ENCODE data around the gene FOXF2.
"Not testable (repeated sequence)": the region's sequence is repeated elsewhere in the genome, so short reads cannot be mapped to it uniquely, and the experiment has no call there.

FOXF2 gene

DNA sequence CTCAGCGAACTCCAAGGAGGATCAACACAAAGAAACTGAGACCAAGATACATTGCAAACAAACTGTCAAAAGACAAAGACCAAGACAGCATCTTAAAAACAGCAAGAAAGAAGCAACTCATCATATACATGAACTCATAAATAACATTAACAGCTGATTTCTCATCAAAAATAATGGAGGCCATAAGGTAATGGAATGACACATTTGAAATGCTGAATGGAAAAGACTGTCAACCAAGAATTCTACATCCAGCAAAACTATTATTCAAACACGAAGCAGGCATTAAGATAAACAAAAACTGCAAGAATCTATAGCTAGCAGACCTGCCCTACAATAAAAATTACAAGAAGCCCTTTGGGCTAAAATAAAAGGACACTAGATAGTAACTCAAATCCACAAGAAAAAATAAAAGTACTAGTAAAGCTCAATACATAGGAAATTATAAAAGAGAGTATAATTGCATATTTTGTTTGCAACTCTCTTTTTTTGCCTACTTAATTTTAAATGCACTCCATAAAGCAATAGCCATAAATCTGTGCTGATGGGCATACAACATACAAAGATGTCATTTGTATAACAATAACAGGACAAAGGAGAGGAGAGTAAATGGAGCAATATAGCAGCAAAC is 37.9 kb upstream of the FOXF2 start:
- in situ Hi-C loops (cut with MboI; ENCODE audit: low sequenced_read_pairs, unreplicated experiment) = no loop called here
- TF ChIP-seq, protein P1, sequence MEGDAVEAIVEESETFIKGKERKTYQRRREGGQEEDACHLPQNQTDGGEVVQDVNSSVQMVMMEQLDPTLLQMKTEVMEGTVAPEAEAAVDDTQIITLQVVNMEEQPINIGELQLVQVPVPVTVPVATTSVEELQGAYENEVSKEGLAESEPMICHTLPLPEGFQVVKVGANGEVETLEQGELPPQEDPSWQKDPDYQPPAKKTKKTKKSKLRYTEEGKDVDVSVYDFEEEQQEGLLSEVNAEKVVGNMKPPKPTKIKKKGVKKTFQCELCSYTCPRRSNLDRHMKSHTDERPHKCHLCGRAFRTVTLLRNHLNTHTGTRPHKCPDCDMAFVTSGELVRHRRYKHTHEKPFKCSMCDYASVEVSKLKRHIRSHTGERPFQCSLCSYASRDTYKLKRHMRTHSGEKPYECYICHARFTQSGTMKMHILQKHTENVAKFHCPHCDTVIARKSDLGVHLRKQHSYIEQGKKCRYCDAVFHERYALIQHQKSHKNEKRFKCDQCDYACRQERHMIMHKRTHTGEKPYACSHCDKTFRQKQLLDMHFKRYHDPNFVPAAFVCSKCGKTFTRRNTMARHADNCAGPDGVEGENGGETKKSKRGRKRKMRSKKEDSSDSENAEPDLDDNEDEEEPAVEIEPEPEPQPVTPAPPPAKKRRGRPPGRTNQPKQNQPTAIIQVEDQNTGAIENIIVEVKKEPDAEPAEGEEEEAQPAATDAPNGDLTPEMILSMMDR (IDR thresholded peaks at IDR 0.05; ENCODE audit: borderline replicate concordance, control extremely low read depth, extremely low read depth, insufficient read depth, missing control alignments) = no peak
- DNase-seq (ENCODE audit: low spot score) = no peak

DNA sequence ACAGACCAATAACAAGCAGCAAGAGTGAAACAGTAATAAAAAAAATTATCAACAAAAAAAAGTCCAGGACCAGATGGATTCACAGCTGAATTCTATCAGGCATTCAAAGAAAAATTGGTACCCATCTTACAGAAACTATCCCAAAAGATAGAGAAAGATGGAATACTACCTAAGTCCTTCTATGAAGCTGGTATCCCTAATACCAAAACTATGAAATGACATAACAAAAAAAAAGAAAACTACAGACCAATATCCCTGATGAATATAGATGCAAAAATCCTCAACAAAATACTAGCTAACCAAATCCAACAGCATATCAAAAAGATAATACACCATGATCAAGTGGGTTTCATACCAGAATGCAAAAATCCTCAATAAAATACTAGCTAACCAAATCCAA is 34.3 kb upstream of the FOXF2 start:
- DNase-seq (ENCODE audit: low spot score); in situ Hi-C loops (cut with MboI; ENCODE audit: low sequenced_read_pairs, unreplicated experiment): not testable (repeated sequence)

DNA sequence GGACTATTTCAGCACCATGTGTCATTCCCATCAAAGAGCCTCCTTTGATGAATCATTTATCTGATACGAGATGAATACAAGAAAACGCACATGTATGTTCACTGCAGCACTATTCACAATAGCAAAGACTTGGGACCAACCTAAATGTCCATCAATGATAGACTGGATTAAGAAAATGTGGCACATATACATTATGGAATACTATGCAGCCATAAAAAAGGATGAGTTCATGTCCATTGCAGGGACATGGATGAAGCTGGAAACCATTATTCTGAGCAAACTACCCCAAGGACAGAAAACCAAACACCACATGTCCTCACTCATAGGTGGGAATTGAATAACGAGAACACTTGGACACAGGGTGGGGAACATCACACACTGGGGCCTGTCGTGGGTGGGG is 27.7 kb upstream of the FOXF2 start:
- DNase-seq (ENCODE audit: low spot score); in situ Hi-C loops (cut with MboI; ENCODE audit: low sequenced_read_pairs, unreplicated experiment): not testable (repeated sequence)

GRCh38 chr6:1362643-1363042 is 26.7 kb upstream of the FOXF2 start:
- in situ Hi-C loops (cut with MboI; ENCODE audit: low sequenced_read_pairs, unreplicated experiment) = no loop called here
- TF ChIP-seq, protein P1 (IDR thresholded peaks at IDR 0.05; ENCODE audit: borderline replicate concordance, control extremely low read depth, extremely low read depth, insufficient read depth, missing control alignments) = no peak
- no peak for DNase-seq (ENCODE audit: low spot score)

DNA sequence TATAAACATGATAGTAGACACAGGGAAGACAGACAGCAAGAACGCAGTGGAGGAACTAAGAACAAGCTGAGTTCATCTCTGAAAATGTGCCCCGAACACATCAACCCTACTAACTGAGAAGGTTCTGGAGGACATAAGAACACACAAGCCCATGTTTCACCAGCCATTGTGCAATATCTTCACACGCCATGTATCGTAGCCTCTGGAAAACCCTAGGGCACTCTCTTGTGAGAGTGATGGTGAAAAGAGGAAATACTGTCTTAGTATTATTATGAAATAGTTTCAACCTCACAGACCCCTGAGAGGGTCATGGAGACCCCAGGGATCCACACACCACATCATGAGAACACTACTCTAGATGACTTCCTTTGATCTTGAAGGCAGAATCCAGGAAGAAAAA is 26.1 kb upstream of the FOXF2 start:
- TF ChIP-seq, protein P1 (IDR thresholded peaks at IDR 0.05; ENCODE audit: borderline replicate concordance, control extremely low read depth, extremely low read depth, insufficient read depth, missing control alignments) = no peak
- in situ Hi-C loops (cut with MboI; ENCODE audit: low sequenced_read_pairs, unreplicated experiment) = no loop called here
- no peak for DNase-seq (ENCODE audit: low spot score)

DNA sequence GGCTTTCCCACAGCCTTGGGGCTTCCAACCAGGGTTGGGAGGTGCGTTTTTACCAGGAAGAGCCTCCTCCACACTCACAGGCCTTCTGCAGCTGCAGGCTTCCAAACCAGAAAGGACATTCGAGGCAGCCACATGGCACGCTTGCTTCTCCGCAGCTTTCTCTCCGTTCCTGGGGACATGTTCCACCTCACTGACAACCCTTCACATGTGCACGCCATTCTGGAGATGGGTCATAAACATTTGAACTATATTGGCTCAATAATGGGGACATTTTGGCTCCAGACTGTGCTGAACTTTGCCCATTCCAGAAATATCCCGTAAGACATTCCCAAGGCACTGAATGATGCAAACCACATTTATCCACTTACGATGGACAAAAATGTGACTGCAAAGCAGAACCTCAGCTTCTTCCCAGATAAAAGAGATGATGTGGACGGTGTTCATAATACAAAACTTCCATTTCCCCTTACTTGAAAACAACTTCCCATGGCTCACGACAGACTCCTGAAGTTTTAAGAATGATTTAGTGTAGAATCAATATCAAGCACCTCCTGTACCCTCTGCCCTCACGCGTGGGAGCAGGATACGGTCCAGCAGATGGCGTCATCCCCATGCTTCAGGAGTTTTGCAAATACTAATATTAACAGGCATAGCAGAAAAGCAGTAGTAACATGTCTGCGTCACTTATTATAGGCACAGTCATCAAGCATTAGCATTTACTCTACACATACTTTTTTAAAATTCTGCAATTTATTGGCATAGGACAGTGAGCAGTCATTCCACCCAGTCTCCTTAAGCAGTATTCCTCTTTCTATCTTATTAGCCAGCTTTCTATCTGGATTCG is 25.4 kb upstream of the FOXF2 start:
- TF ChIP-seq, protein P1 (IDR thresholded peaks at IDR 0.05; ENCODE audit: borderline replicate concordance, control extremely low read depth, extremely low read depth, insufficient read depth, missing control alignments) = no peak
- DNase-seq (ENCODE audit: low spot score) = no peak
- in situ Hi-C loops (cut with MboI; ENCODE audit: low sequenced_read_pairs, unreplicated experiment) = no loop called here

- DNase-seq (ENCODE audit: low spot score) = no peak
- TF ChIP-seq, protein P1 (IDR thresholded peaks at IDR 0.05; ENCODE audit: borderline replicate concordance, control extremely low read depth, extremely low read depth, insufficient read depth, missing control alignments) = no peak
- in situ Hi-C loops (cut with MboI; ENCODE audit: low sequenced_read_pairs, unreplicated experiment) = no loop called here
These were observed 24.6 kb upstream of the FOXF2 start for GRCh38 chr6:1364791-1365190.
